Ishikawa (cell line): Measurements from ENCODE around the gene GFOD2.

Source experiments
- CEBPB ChIP-seq: IDR thresholded peaks from 2 replicates; pipeline ENCODE4 v1.6.1; 2012
- CREB1 ChIP-seq: IDR thresholded peaks from 2 replicates; pipeline ENCODE4 v1.6.1; 2012; ENCODE audit warnings: low read depth
- EGR1 ChIP-seq: IDR thresholded peaks from 2 replicates; pipeline ENCODE4 v1.6.1; 2012
- EP300 ChIP-seq: IDR thresholded peaks from 2 replicates; pipeline ENCODE4 v1.6.1; 2012; ENCODE audit warnings: borderline replicate concordance
- FOXM1 ChIP-seq: IDR thresholded peaks from 2 replicates; pipeline ENCODE4 v1.6.1; 2012; ENCODE audit warnings: low read depth, borderline replicate concordance
- NFIC ChIP-seq: IDR thresholded peaks from 2 replicates; pipeline ENCODE4 v1.6.1; 2012
- RAD21 ChIP-seq: IDR thresholded peaks from 2 replicates; pipeline ENCODE4 v1.6.1; 2012; ENCODE audit warnings: low read depth
- REST ChIP-seq: IDR thresholded peaks from 2 replicates; pipeline ENCODE4 v1.6.1; 2012; ENCODE audit warnings: low read depth, mild to moderate bottlenecking
- TAF1 ChIP-seq: IDR thresholded peaks from 2 replicates; pipeline ENCODE4 v1.6.1; 2012; ENCODE audit warnings: low read depth, mild to moderate bottlenecking
- TCF12 ChIP-seq: IDR thresholded peaks from 2 replicates; pipeline ENCODE4 v1.6.1; 2012; ENCODE audit warnings: low read depth
- TEAD4 ChIP-seq: IDR thresholded peaks from 2 replicates; pipeline ENCODE4 v1.6.1; 2012
- YY1 ChIP-seq: IDR thresholded peaks from 2 replicates; pipeline ENCODE4 v1.6.1; 2012; ENCODE audit warnings: low read depth
- ZBTB7A ChIP-seq: IDR thresholded peaks from 2 replicates; pipeline ENCODE4 v1.6.1; 2012; ENCODE audit warnings: low read depth
- TF ChIP-seq, protein P1 (sequence below): IDR thresholded peaks from 2 replicates; pipeline ENCODE4 v1.6.1; 2012
- TF ChIP-seq, protein P2 (sequence below): IDR thresholded peaks from 2 replicates; pipeline ENCODE4 v1.6.1; 2012

GFOD2 gene

GRCh38 chr16:67714522-67714921 lies 4.6 kb downstream of the GFOD2 start:
- TF ChIP-seq TEAD4 (no peak), EGR1 (no peak), NFIC (no peak), EP300 (no peak), FOXM1 (no peak), REST (no peak), CEBPB (no peak), ZBTB7A (no peak), TAF1 (no peak), YY1 (no peak), CREB1 (no peak), TCF12 (no peak), RAD21 (no peak)

DNA sequence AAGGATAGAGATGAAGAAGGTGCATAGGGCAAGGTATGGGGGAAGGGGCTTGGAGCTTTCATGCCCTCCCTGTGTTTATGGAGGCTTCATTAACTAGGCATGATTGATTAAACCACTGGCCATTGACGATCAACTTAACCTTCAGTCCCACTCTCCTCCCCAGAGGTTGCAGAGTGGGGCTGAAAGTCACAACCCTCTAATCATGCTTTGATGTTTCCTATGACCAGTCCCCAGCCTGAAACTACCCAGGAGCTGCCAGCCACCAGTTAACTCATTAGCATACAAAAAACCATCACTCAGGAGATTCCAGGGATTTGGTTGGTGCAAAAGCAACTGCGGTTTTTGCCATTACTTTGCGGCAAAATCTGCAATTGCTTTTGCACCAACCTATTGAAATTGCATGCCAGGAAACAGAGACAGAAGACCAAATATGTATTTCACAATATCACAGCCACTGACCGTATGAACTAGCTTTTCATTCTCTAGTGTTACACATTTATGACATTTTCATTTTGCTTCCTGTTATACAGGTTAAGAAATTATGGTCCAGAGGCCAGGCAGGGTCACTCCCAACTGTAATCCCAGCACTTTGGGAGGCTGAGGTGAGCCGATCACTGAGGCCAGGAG lies 5.4 kb downstream of the GFOD2 start:
- TF ChIP-seq, protein P1, sequence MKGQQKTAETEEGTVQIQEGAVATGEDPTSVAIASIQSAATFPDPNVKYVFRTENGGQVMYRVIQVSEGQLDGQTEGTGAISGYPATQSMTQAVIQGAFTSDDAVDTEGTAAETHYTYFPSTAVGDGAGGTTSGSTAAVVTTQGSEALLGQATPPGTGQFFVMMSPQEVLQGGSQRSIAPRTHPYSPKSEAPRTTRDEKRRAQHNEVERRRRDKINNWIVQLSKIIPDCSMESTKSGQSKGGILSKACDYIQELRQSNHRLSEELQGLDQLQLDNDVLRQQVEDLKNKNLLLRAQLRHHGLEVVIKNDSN: no peak
- no peak for TF ChIP-seq TEAD4
- no peak for TF ChIP-seq FOXM1
- no peak for TF ChIP-seq ZBTB7A

DNA sequence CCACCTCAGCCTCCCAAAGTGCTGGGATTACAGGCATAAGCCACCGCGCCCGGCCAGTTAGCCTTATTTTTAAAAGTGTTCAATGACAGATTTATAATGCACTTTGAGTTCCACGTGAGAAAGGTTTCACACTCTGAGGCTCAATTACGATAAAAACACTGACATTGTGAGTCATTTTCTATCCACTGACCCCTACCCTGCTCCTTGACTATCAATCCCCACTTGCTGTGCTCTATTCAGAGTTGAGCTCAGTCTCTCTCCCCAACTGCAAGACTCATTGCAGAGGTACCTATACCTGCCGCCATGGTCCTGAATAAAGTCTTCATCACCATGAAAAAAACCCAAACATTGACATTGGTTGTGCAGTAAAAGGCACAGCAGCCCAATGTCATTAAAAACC lies 8.5 kb downstream of the GFOD2 start:
- TF ChIP-seq RAD21 (no peak), CREB1 (no peak), TCF12 (no peak), YY1 (no peak), FOXM1 (no peak), CEBPB (no peak), REST (no peak), EGR1 (no peak), TEAD4 (no peak), TAF1 (no peak)
- TF ChIP-seq, protein P1: no peak
- TF ChIP-seq, protein P2, sequence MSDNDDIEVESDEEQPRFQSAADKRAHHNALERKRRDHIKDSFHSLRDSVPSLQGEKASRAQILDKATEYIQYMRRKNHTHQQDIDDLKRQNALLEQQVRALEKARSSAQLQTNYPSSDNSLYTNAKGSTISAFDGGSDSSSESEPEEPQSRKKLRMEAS: no peak

- TF ChIP-seq FOXM1 (no peak), CREB1 (no peak), TCF12 (no peak), REST (no peak), EP300 (no peak), TEAD4 (no peak), YY1 (no peak), TAF1 (no peak), RAD21 (no peak), CEBPB (no peak), NFIC (no peak), EGR1 (no peak), ZBTB7A (no peak)
- TF ChIP-seq, protein P1: no peak
- TF ChIP-seq, protein P2: no peak
These were observed 10.1 kb downstream of the GFOD2 start for GRCh38 chr16:67709050-67709449.
